Ovary (tissue), 9 donors: ENCODE results near the gene ADGRB3. TPM values are rescaled to one million over a fixed set of nuclear protein-coding genes. Genes with fewer than 3 reads are reported as not detected.

Source experiments
- DNase-seq, 5 donors: peaks; one replicate each; pipeline ENCODE4 v3.0.0-alpha.2; 2019 to 2020
- H3K27ac ChIP-seq, 2 donors: fragments of 200-600 bp; one replicate each; pipeline versions ENCODE4 v1.5.1 to v1.8.0; 2019 to 2022
- H3K27me3 ChIP-seq: fragments of 200-600 bp; one replicate; pipeline ENCODE4 v1.8.0; 2022
- H3K36me3 ChIP-seq: fragments of 200-600 bp; sonication (generic); one replicate; pipeline ENCODE4 v1.5.1; 2019
- H3K4me1 ChIP-seq: one replicate; pipeline ENCODE4 v1.8.1; 2013; ENCODE audit warnings: mild to moderate bottlenecking, moderate library complexity; ENCODE audit not compliant: insufficient read depth
- H3K4me3 ChIP-seq: fragments of 200-600 bp; sonication (generic); one replicate; pipeline ENCODE4 v1.5.1; 2017
- H3K9me3 ChIP-seq, 2 donors: fragments of 200-600 bp in 1 of 2; sonication (generic) in 1 of 2; one replicate each; pipeline versions ENCODE4 v1.5.1 to v1.8.1; 2013 to 2019; ENCODE audit warnings: mild to moderate bottlenecking in 1 of 2, moderate library complexity in 1 of 2
- CTCF ChIP-seq, 3 donors: fragments of 450-650 bp in 2 of 3; fragments of 200-600 bp in 1 of 3; IDR thresholded peaks; one replicate each; pipeline versions ENCODE4 v1.5.1 to v1.8.0; 2016 to 2022; ENCODE audit warnings: antibody characterized with exemption in 3 of 3, mild to moderate bottlenecking in 1 of 3
- EP300 ChIP-seq: sonication (generic); formaldehyde crosslinking; IDR thresholded peaks from one replicate; pipeline ENCODE4 v1.6.1; 2017; ENCODE audit warnings: antibody characterized with exemption
- POLR2A ChIP-seq: fragments of 450-650 bp; IDR thresholded peaks from one replicate; pipeline ENCODE4 v1.6.1; 2017; ENCODE audit warnings: antibody characterized with exemption, mild to moderate bottlenecking, moderate library complexity
- WGBS, 3 donors: extraction: QIAGEN DNeasy Blood & Tissue Kit in 1 of 3; methylation state at CpG; one replicate each; pipeline versions ENCODE4 v1.1.5 to v1.1.7; 2013 to 2017; 5-methylcytosine and 5-hydroxymethylcytosine counted together
- intact Hi-C, 4 donors: fragments of 100-400 bp; cut with DNase I; formaldehyde crosslinking; loops; one replicate each; pipeline versions ENCODE4 v1.11.0 to v1.15.1; 2022 to 2023
- polyA plus RNA-seq, 2 donors: library from polyadenylated mRNA; stranded (reverse); fragments of 200-250 nt in 1 of 2; fragments of 350-450 nt in 1 of 2; fragmentation: Illumina TruSeq in 1 of 2; extraction: RNeasy Lipid Tissue Mini Kit (QIAGEN cat#74804) in 1 of 2; gene quantifications; one replicate each; pipeline ENCODE4 v1.2.3, GENCODE V29; 2013 to 2014
- total RNA-seq, 7 donors: library from RNA; depleted of rRNA in 2 of 7; stranded (reverse); fragments of >200 nt in 2 of 7; fragmentation: NEBNext Ultra II Directional in 3 of 7; extraction: Animal tissue kit (Norgen Biotek cat#: 25700) in 3 of 7; gene quantifications; one replicate each; pipeline versions ENCODE4 v1.1.0 to v1.2.4, GENCODE V29; 2016 to 2023
- donor health status: DM: no; HTN: no; CAD: no; lungs with moderate emphysema.
- donor health status: DM: no; HTN: no; CAD: no.
- donor health status: Bipolar disorder and iron deficiency.
- donor health status: DM: yes; HTN: yes; CAD: no.
- donor health status: DM: no; HTN: no; CAD: no.
- donor health status: DM: yes; HTN: yes; CAD: no.

Gene ADGRB3
- total and polyA plus RNA-seq, 9 donors: 0.28 to 3.0 (median 1.4) TPM

GRCh38 chr6:69162811-69163210 is 527.7 kb downstream of the ADGRB3 start:
- TF ChIP-seq POLR2A: no peak
- no peak for TF ChIP-seq EP300
- TF ChIP-seq CTCF (IDR thresholded peaks at IDR 0.05): no peak
- no peak for DNase-seq
- intact Hi-C loops: no loop called here
- no peaks in the 10 kb centered on the region for H3K9me3 ChIP-seq
- H3K4me1 ChIP-seq: no peaks in the 10 kb centered on the region
- no peaks in the 10 kb centered on the region for H3K27me3 ChIP-seq
- no peaks in the 10 kb centered on the region for H3K36me3 ChIP-seq
- H3K4me3 ChIP-seq: no peak overlapping the region
- 0 to 5% (median 4%) methylated on average over 1 of the region's 1 CpG for WGBS, 3 donors
- H3K27ac ChIP-seq: no peak overlapping the region

GRCh38 chr6:69164564-69165229 is 529.6 kb downstream of the ADGRB3 start:
- Histone ChIP-seq H3K9me3 (no peaks in the 10 kb centered on the region), H3K4me3 (no peak overlapping the region), H3K27ac (no peak overlapping the region), H3K27me3 (no peaks in the 10 kb centered on the region), H3K36me3 (no peaks in the 10 kb centered on the region), H3K4me1 (no peaks in the 10 kb centered on the region)
- TF ChIP-seq CTCF (IDR thresholded peaks at IDR 0.05) (no peak), EP300 (no peak), POLR2A (no peak)
- intact Hi-C loops: no loop called here
- 68 to 74% (median 73%) methylated on average over 4 of the region's 4 CpGs for WGBS, 3 donors
- no peak for DNase-seq

- no peaks in the 10 kb centered on the region for H3K36me3 ChIP-seq
- no peak overlapping the region for H3K4me3 ChIP-seq
- H3K4me1 ChIP-seq: no peaks in the 10 kb centered on the region
- intact Hi-C loops: no loop called here
- TF ChIP-seq POLR2A (no peak), CTCF (IDR thresholded peaks at IDR 0.05) (no peak), EP300 (no peak)
- H3K27me3 ChIP-seq: no peaks in the 10 kb centered on the region
- no peak for DNase-seq
- no peaks in the 10 kb centered on the region for H3K9me3 ChIP-seq
- no peak overlapping the region for H3K27ac ChIP-seq
Observed at GRCh38 chr6:69179681-69180080, 544.6 kb downstream of the ADGRB3 start.

GRCh38 chr6:69180361-69181067 is 545.4 kb downstream of the ADGRB3 start:
- no peaks in the 10 kb centered on the region for H3K4me1 ChIP-seq
- WGBS, 3 donors: 90 to 95% (median 94%) methylated on average over 7 of the region's 7 CpGs
- H3K27me3 ChIP-seq: no peaks in the 10 kb centered on the region
- no peaks in the 10 kb centered on the region for H3K36me3 ChIP-seq
- no peaks in the 10 kb centered on the region for H3K9me3 ChIP-seq
- no peak for DNase-seq
- no peak for TF ChIP-seq EP300
- TF ChIP-seq POLR2A: no peak
- TF ChIP-seq CTCF (IDR thresholded peaks at IDR 0.05): no peak
- intact Hi-C loops: no loop called here
- no peak overlapping the region for H3K4me3 ChIP-seq
- H3K27ac ChIP-seq: no peak overlapping the region
